ENCODE measurements around the gene ADAM10.

Gene ADAM10

DNA sequence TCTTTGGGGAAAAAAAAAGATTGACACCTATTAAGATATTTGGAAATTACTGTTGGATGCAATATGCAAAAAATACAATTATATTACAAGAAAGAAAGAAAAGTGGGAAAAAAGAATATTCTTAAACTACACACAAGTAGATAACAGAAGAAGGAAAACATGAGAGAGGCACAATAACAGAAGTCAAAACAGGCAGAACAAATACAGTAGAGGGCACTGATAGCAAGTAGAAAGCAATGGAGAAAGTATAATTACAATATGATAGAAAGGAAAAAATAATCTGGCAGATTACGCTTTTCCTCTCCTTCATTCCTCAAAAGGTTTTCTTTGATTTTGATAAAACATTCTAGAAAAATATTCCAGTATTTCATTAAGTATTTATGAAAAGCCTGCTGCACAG, 72.1 kb downstream of the ADAM10 start:
- no peak overlapping the region for H3K4me3 ChIP-seq (ENCODE audit: control insufficient read depth, low read depth, low read length)
- no peak for DNase-seq (ENCODE audit: low read depth)
- no peak for TF ChIP-seq CTCF (IDR thresholded peaks at IDR 0.05; ENCODE audit: control insufficient read depth, insufficient read depth, low read depth, low read length, missing control alignments)

DNA sequence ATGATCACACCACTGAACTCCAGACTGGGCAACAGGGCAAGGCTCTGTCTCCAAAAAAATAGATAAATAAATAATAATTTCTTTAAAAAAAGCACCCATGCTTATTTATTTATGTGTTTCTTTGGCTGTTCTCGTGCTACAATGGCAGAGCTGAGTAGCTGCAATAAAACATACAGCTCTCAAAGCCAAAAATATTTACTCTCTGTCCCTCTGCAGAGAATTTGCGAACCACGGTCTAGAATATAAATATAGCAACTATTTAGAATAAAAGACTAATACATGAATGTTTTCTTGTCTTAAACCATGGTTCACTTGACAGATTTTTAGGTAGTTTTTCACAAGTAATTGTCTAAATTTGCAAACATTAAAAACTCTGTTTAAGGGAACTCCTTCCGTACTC, 72.7 kb downstream of the ADAM10 start:
- H3K4me3 ChIP-seq (ENCODE audit: control insufficient read depth, low read depth, low read length) = no peak overlapping the region
- TF ChIP-seq CTCF (IDR thresholded peaks at IDR 0.05; ENCODE audit: control insufficient read depth, insufficient read depth, low read depth, low read length, missing control alignments) = no peak
- no peak for DNase-seq (ENCODE audit: low read depth)

GRCh38 chr15:58671186-58671585, 78.3 kb downstream of the ADAM10 start:
- no peak for TF ChIP-seq CTCF (IDR thresholded peaks at IDR 0.05; ENCODE audit: control insufficient read depth, insufficient read depth, low read depth, low read length, missing control alignments)
- DNase-seq (ENCODE audit: low read depth) = no peak
- no peak overlapping the region for H3K4me3 ChIP-seq (ENCODE audit: control insufficient read depth, low read depth, low read length)

DNA sequence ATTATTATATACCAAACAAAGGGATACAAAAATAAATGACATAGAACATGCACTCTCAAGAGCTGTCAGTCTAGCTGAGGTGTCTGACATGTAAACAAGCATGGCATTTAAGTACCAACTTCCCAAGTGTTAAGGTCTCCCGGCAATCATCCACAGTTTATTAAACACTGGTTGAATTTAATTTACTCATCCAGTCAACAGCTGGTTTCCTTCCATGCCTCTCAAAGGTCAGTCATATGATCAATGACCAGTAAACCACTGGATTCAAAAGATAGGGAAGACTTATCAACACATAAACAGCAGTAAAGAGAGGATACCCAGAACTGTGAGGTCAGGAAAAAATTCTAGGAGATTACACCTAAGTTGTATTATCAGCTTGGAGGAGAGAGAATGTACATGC, 80.4 kb downstream of the ADAM10 start:
- no peak overlapping the region for H3K4me3 ChIP-seq (ENCODE audit: control insufficient read depth, low read depth, low read length)
- TF ChIP-seq CTCF (IDR thresholded peaks at IDR 0.05; ENCODE audit: control insufficient read depth, insufficient read depth, low read depth, low read length, missing control alignments) = no peak
- DNase-seq (ENCODE audit: low read depth) = no peak

- H3K4me3 ChIP-seq (ENCODE audit: control insufficient read depth, low read depth, low read length) = no peak overlapping the region
- DNase-seq (ENCODE audit: low read depth) = no peak
Observed at GRCh38 chr15:58666957-58667356, 82.5 kb downstream of the ADAM10 start.

GRCh38 chr15:58665672-58666071, 83.8 kb downstream of the ADAM10 start:
- no peak overlapping the region for H3K4me3 ChIP-seq (ENCODE audit: control insufficient read depth, low read depth, low read length)
- DNase-seq (ENCODE audit: low read depth) = no peak
- no peak for TF ChIP-seq CTCF (IDR thresholded peaks at IDR 0.05; ENCODE audit: control insufficient read depth, insufficient read depth, low read depth, low read length, missing control alignments)

More at GRCh38 chr15:58666957-58667356, 82.5 kb downstream of the ADAM10 start:
- TF ChIP-seq CTCF (IDR thresholded peaks at IDR 0.05; ENCODE audit: control insufficient read depth, insufficient read depth, low read depth, low read length, missing control alignments) = no peak

- H3K4me3 ChIP-seq (ENCODE audit: control insufficient read depth, low read depth, low read length) = no peak overlapping the region
- no peak for TF ChIP-seq CTCF (IDR thresholded peaks at IDR 0.05; ENCODE audit: control insufficient read depth, insufficient read depth, low read depth, low read length, missing control alignments)
- no peak for DNase-seq (ENCODE audit: low read depth)
Observed at GRCh38 chr15:58650102-58650501, 99.4 kb downstream of the ADAM10 start.
